HEK293 (cell line): ENCODE data around the gene HOXC5.

ENCODE experiments used
- CTCF ChIA-PET: fragments of 350-600 bp; formaldehyde crosslinking; extraction: SDS; loops from one replicate; lab custom pipeline; 2021; ENCODE audit warnings: antibody characterized with exemption; lab: Yijun Ruan, JAX
- POLR2A ChIA-PET: fragments of 300-600 bp; formaldehyde crosslinking; extraction: SDS; loops from one replicate; lab custom pipeline; 2020; ENCODE audit warnings: antibody characterized with exemption, inconsistent platforms; lab: Yijun Ruan, JAX
- H3K27ac ChIP-seq: fragments of 200-500 bp; sonication (Bioruptor generic); 2 replicates; pipeline ENCODE4 v1.5.1; 2014; ENCODE audit warnings: low read depth, low read length, control low read depth, inconsistent platforms; ENCODE audit errors: extremely low read depth
- H3K36me3 ChIP-seq, 2 experiments: fragments of 200-500 bp in 1 of 2; sonication (Bioruptor generic) in 1 of 2; 1 replicate in 1 of 2; 2 replicates in 1 of 2; pipeline ENCODE4 v1.5.1; 2014 to 2017; ENCODE audit warnings: inconsistent platforms in 2 of 2, low read length in 2 of 2; ENCODE audit not compliant: control insufficient read depth in 2 of 2, insufficient read depth in 1 of 2
- H3K4me1 ChIP-seq: fragments of 200-500 bp; sonication (Bioruptor generic); 2 replicates; pipeline ENCODE4 v1.5.1; 2014; ENCODE audit warnings: mild to moderate bottlenecking, low read length, inconsistent platforms; ENCODE audit not compliant: control insufficient read depth, insufficient read depth
- H3K4me3 ChIP-seq: 2 replicates; pipeline ENCODE4 v1.5.1; 2011; ENCODE audit warnings: low read depth, mild to moderate bottlenecking, control low read depth, low read length, moderate library complexity
- H3K9me3 ChIP-seq: fragments of 200-500 bp; sonication (Bioruptor generic); 2 replicates; pipeline ENCODE4 v1.5.1; 2014; ENCODE audit warnings: low read depth, low read length, inconsistent platforms; ENCODE audit not compliant: control insufficient read depth, insufficient read depth
- ATF2 ChIP-seq: fragments of 450-650 bp; formaldehyde crosslinking; IDR thresholded peaks from 2 replicates; pipeline ENCODE4 v1.5.1; 2016; ENCODE audit warnings: missing biosample characterization, missing genetic modification characterization, low read depth
- BCL6B ChIP-seq: fragments of 450-650 bp; formaldehyde crosslinking; IDR thresholded peaks from 2 replicates; pipeline ENCODE4 v1.5.1; 2017; ENCODE audit warnings: missing biosample characterization, missing genetic modification characterization
- HIC1 ChIP-seq: fragments of 450-650 bp; formaldehyde crosslinking; IDR thresholded peaks from 2 replicates; pipeline ENCODE4 v1.5.1; 2016; ENCODE audit warnings: missing biosample characterization, missing genetic modification characterization
- HOXD13 ChIP-seq: sonication (generic); formaldehyde crosslinking; IDR thresholded peaks from 2 replicates; pipeline ENCODE4 v1.8.0; 2022; ENCODE audit warnings: missing genetic modification reagents, borderline replicate concordance
- KLF1 ChIP-seq: fragments of 450-650 bp; formaldehyde crosslinking; IDR thresholded peaks from 2 replicates; pipeline ENCODE4 v1.5.1; 2016; ENCODE audit warnings: missing biosample characterization, missing genetic modification characterization
- SCRT2 ChIP-seq: fragments of 450-650 bp; formaldehyde crosslinking; IDR thresholded peaks from 2 replicates; pipeline ENCODE4 v1.5.1; 2016; ENCODE audit warnings: missing biosample characterization, missing genetic modification characterization
- SP2 ChIP-seq: fragments of 450-650 bp; formaldehyde crosslinking; IDR thresholded peaks from 2 replicates; pipeline ENCODE4 v1.5.1; 2016; ENCODE audit warnings: missing biosample characterization, missing genetic modification characterization
- SP7 ChIP-seq: fragments of 450-650 bp; formaldehyde crosslinking; IDR thresholded peaks from 2 replicates; pipeline ENCODE4 v1.5.1; 2016; ENCODE audit warnings: missing biosample characterization, missing genetic modification characterization
- ZBTB6 ChIP-seq: fragments of 450-650 bp; formaldehyde crosslinking; IDR thresholded peaks from 2 replicates; pipeline ENCODE4 v1.5.1; 2017; ENCODE audit warnings: missing biosample characterization, missing genetic modification characterization
- ZFHX2 ChIP-seq: fragments of 450-650 bp; formaldehyde crosslinking; conservative IDR thresholded peaks from 2 replicates; pipeline ENCODE4 v1.5.1; 2016; ENCODE audit warnings: missing biosample characterization, missing genetic modification characterization
- ZNF146 ChIP-seq: fragments of 450-650 bp; formaldehyde crosslinking; IDR thresholded peaks from 2 replicates; pipeline ENCODE4 v1.5.1; 2016; ENCODE audit warnings: missing biosample characterization, missing genetic modification characterization
- ZNF221 ChIP-seq: fragments of 450-650 bp; formaldehyde crosslinking; IDR thresholded peaks from 2 replicates; pipeline ENCODE4 v1.5.1; 2017; ENCODE audit warnings: missing biosample characterization, missing genetic modification characterization, borderline replicate concordance
- ZNF341 ChIP-seq: fragments of 450-650 bp; formaldehyde crosslinking; IDR thresholded peaks from 2 replicates; pipeline ENCODE4; 2016; ENCODE audit warnings: low read depth, missing biosample characterization, missing genetic modification characterization
- ZNF366 ChIP-seq: fragments of 450-650 bp; formaldehyde crosslinking; conservative IDR thresholded peaks from 2 replicates; pipeline ENCODE4 v1.5.1; 2016; ENCODE audit warnings: missing biosample characterization, missing genetic modification characterization
- ZNF394 ChIP-seq: fragments of 450-650 bp; formaldehyde crosslinking; IDR thresholded peaks from 2 replicates; pipeline ENCODE4 v1.5.1; 2016; ENCODE audit warnings: missing biosample characterization, missing genetic modification characterization, mild to moderate bottlenecking, moderate library complexity, borderline replicate concordance
- ZNF433 ChIP-seq: fragments of 450-650 bp; formaldehyde crosslinking; IDR thresholded peaks from 2 replicates; pipeline ENCODE4 v1.5.1; 2016; ENCODE audit warnings: missing biosample characterization, missing genetic modification characterization, low read depth
- ZNF518A ChIP-seq: fragments of 450-650 bp; formaldehyde crosslinking; conservative IDR thresholded peaks from 2 replicates; pipeline ENCODE4 v1.5.1; 2016; ENCODE audit warnings: low read depth, missing biosample characterization, missing genetic modification characterization
- ZNF580 ChIP-seq: fragments of 450-650 bp; formaldehyde crosslinking; IDR thresholded peaks from 2 replicates; pipeline ENCODE4 v1.5.1; 2016; ENCODE audit warnings: missing biosample characterization, missing genetic modification characterization
- ZNF623 ChIP-seq: fragments of 450-650 bp; formaldehyde crosslinking; IDR thresholded peaks from 2 replicates; pipeline ENCODE4 v1.5.1; 2016; ENCODE audit warnings: missing biosample characterization, missing genetic modification characterization
- ZNF624 ChIP-seq: fragments of 450-650 bp; formaldehyde crosslinking; IDR thresholded peaks from 2 replicates; pipeline ENCODE4 v1.5.1; 2017; ENCODE audit warnings: missing biosample characterization, missing genetic modification characterization
- ZNF664 ChIP-seq: fragments of 450-650 bp; formaldehyde crosslinking; IDR thresholded peaks from 2 replicates; pipeline ENCODE4 v1.5.1; 2016; ENCODE audit warnings: missing biosample characterization, missing genetic modification characterization
- ZNF777 ChIP-seq: fragments of 450-650 bp; formaldehyde crosslinking; IDR thresholded peaks from 2 replicates; pipeline ENCODE4 v1.5.1; 2017; ENCODE audit warnings: missing biosample characterization, missing genetic modification characterization, borderline replicate concordance
- ZNF830 ChIP-seq: fragments of 450-650 bp; IDR thresholded peaks from 2 replicates; pipeline ENCODE4 v1.5.0; 2018; ENCODE audit warnings: missing biosample characterization, missing genetic modification characterization, low read depth, mild to moderate bottlenecking, moderate library complexity
- ZSCAN30 ChIP-seq: fragments of 450-650 bp; IDR thresholded peaks from 2 replicates; pipeline ENCODE4 v1.5.1; 2018; ENCODE audit warnings: missing biosample characterization, mild to moderate bottlenecking, missing genetic modification characterization, moderate library complexity

Gene HOXC5

GRCh38 chr12:54037360-54038283 lies 4.8 kb downstream of the HOXC5 start:
- CTCF ChIA-PET = interaction anchor here (0.6 to 3.5 kb wide), 15 partner anchors 9 to 300 kb away, joined by 3 to 17 read pairs (median 3); no protein-coding TSS in a partner anchor
- TF ChIP-seq SP7 = peak; percentile 94
- no peak for TF ChIP-seq BCL6B
- TF ChIP-seq ZNF624 = no peak
- TF ChIP-seq SCRT2 (tag by site-specific recombination) = peak; percentile 31; the same call in 1 of the 2 replicates
- TF ChIP-seq ZNF664 (tag by site-specific recombination) = peak; percentile 67; the same call in 1 of the 2 replicates
- peak; percentile 9; the same call in 1 of the 2 replicates for TF ChIP-seq ZBTB6
- TF ChIP-seq ZNF518A = no peak
- peak; percentile 96 for TF ChIP-seq ZNF341
- peak; percentile 83 for TF ChIP-seq HIC1 (tag by site-specific recombination)
- peak; percentile 25; the same call in 1 of the 2 replicates for TF ChIP-seq SP2 (tag by site-specific recombination)
- no peak for TF ChIP-seq ZNF623 (tag by site-specific recombination)
- no peak for TF ChIP-seq ZNF830 (tag by site-specific recombination)
- peak; percentile 24; the same call in 1 of the 2 replicates for TF ChIP-seq ZNF394 (tag by site-specific recombination)
- TF ChIP-seq KLF1 (tag by site-specific recombination) = peak; percentile 78
- no peak for TF ChIP-seq ZNF221 (tag by site-specific recombination)
- TF ChIP-seq ZFHX2 = peak; percentile 86
- TF ChIP-seq HOXD13 (CRISPR knock-in tag) = 0 out of 2 replicates have a peak, but pooled peaks have one; percentile 40
- no peak for TF ChIP-seq ZNF146 (tag by site-specific recombination)
- peak; percentile 91 for TF ChIP-seq ATF2
- no peak for TF ChIP-seq ZNF777 (tag by site-specific recombination)
- TF ChIP-seq ZNF580 (tag by site-specific recombination) = peak; percentile 85; the same call in 1 of the 2 replicates
- peak; percentile 87 for TF ChIP-seq ZSCAN30
- peak; percentile 94 for TF ChIP-seq ZNF366 (tag by site-specific recombination)
- TF ChIP-seq ZNF433 (tag by site-specific recombination) = no peak

More at GRCh38 chr12:54037360-54038283, 4.8 kb downstream of the HOXC5 start:
- POLR2A ChIA-PET = interaction anchor here (0.5 to 2.3 kb wide), 4 partner anchors 16 to 164 kb away, joined by 3 to 18 read pairs (median 6); partner anchors contain the start of genes HOXC10 and HOXC4
- Histone ChIP-seq H3K4me3 (no peak overlapping the region), H3K4me1 (peaks cover 62% of the 10 kb centered on the region), H3K9me3 (no peaks in the 10 kb centered on the region), H3K36me3 (peaks cover 3 to 7% of the 10 kb centered on the region in 2 experiments; a peak in 2 of 3 replicates), H3K27ac (peak overlapping the region; percentile 100)
